ENCODE measurements around the gene SERTM1.

GRCh38 chr13:36713887-36714286, 40.1 kb downstream of the SERTM1 start:
- no peak for TF ChIP-seq E2F4 (CRISPR knock-in tag; IDR thresholded peaks at IDR 0.05; ENCODE audit: borderline replicate concordance, low read depth)
- TF ChIP-seq FOXP4 (CRISPR knock-in tag; IDR thresholded peaks at IDR 0.05), result no peak
- TF ChIP-seq CREM (CRISPR knock-in tag; IDR thresholded peaks at IDR 0.05), result no peak
- TF ChIP-seq ZSCAN18 (CRISPR knock-in tag; IDR thresholded peaks at IDR 0.05), result no peak
- TF ChIP-seq NFYB (CRISPR knock-in tag; conservative IDR thresholded peaks at IDR 0.05; ENCODE audit: low read depth), result no peak
- no peak for TF ChIP-seq SP1 (CRISPR knock-in tag; conservative IDR thresholded peaks at IDR 0.05)
- TF ChIP-seq MLX (CRISPR knock-in tag; IDR thresholded peaks at IDR 0.05), result no peak
- no peak for TF ChIP-seq IRF2 (CRISPR knock-in tag; IDR thresholded peaks at IDR 0.05; ENCODE audit: borderline replicate concordance, low read depth)

Measured in WTC11 (cell line).